PC-9 (cell line): Measurements from ENCODE around the gene CENPX. TPM values are rescaled to one million over a fixed set of nuclear protein-coding genes. Genes with fewer than 3 reads are reported as not detected.

Source experiments
- BruUV-seq: library from RNA; stranded (reverse); fragments of 400-500 nt; replicated peaks from 2 replicates; lab custom pipeline; 2021; lab: Mats Ljungman, UMichigan
- CTCF ChIA-PET: fragments of 300-600 bp; sonication (Branson Sonifier 250); formaldehyde crosslinking; loops from one replicate; lab custom pipeline; 2022; ENCODE audit warnings: antibody characterized with exemption; lab: Charles Lee
- POLR2A ChIA-PET: fragments of 300-600 bp; sonication (Branson Sonifier 250); formaldehyde crosslinking; loops from one replicate; lab custom pipeline; 2022; ENCODE audit warnings: antibody characterized with exemption; ENCODE audit not compliant: unreplicated experiment; lab: Charles Lee
- DNase-seq, 2 experiments: peaks; one replicate each; pipeline versions ENCODE4 v3.0.0 to v3.0.0-alpha.2; 2015 to 2022; ENCODE audit warnings: mixed read lengths in 1 of 2
- H2AFZ ChIP-seq: fragments of 200-600 bp; sonication (generic); 2 replicates; pipeline ENCODE4 v1.8.1; 2017; ENCODE audit warnings: antibody characterized with exemption
- H3F3A ChIP-seq: fragments of 200-600 bp; sonication (generic); 2 replicates; pipeline ENCODE4 v1.8.1; 2017; ENCODE audit warnings: antibody characterized with exemption, mild to moderate bottlenecking, low read depth; ENCODE audit not compliant: insufficient read depth
- H3K27ac ChIP-seq: fragments of 200-600 bp; sonication (generic); 2 replicates; pipeline ENCODE4 v1.6.1; 2016; ENCODE audit warnings: mixed run types
- H3K27me3 ChIP-seq: fragments of 200-600 bp; sonication (generic); 2 replicates; pipeline ENCODE4 v1.6.1; 2016; ENCODE audit warnings: low read depth, mixed run types; ENCODE audit not compliant: insufficient read depth
- H3K36me3 ChIP-seq: fragments of 200-600 bp; sonication (generic); 2 replicates; pipeline ENCODE4 v1.6.1; 2016; ENCODE audit warnings: low read depth, mixed run types
- H3K4me1 ChIP-seq: fragments of 200-600 bp; sonication (generic); replicated peaks from 2 replicates; pipeline ENCODE4 v1.6.1; 2016; ENCODE audit warnings: mixed run types; ENCODE audit not compliant: insufficient read depth
- H3K4me2 ChIP-seq: fragments of 200-600 bp; sonication (generic); 2 replicates; pipeline ENCODE4 v1.6.1; 2017; ENCODE audit warnings: mixed run types
- H3K4me3 ChIP-seq: fragments of 200-600 bp; sonication (generic); 2 replicates; pipeline ENCODE4 v1.6.1; 2016; ENCODE audit warnings: mixed run types
- H3K79me2 ChIP-seq: fragments of 200-600 bp; sonication (generic); 2 replicates; pipeline ENCODE4 v1.6.1; 2017; ENCODE audit warnings: low read depth, mixed run types
- H3K9me2 ChIP-seq: fragments of 200-600 bp; sonication (generic); 2 replicates; pipeline ENCODE4 v1.8.1; 2017; ENCODE audit warnings: mild to moderate bottlenecking; ENCODE audit not compliant: insufficient read depth
- H3K9me3 ChIP-seq: fragments of 200-600 bp; sonication (generic); 2 replicates; pipeline ENCODE4 v1.8.1; 2016; ENCODE audit warnings: low read depth; ENCODE audit not compliant: insufficient read depth
- H4K20me1 ChIP-seq: fragments of 200-600 bp; sonication (generic); 2 replicates; pipeline ENCODE4 v1.8.1; 2017; ENCODE audit not compliant: insufficient read depth
- EZH2 ChIP-seq: fragments of 200-600 bp; sonication (generic); IDR thresholded peaks from 2 replicates; pipeline ENCODE4 v1.8.0; 2017; ENCODE audit warnings: antibody characterized with exemption, low read depth
- intact Hi-C: fragments of 100-400 bp; cut with micrococcal nuclease; formaldehyde crosslinking; loops from one replicate; pipeline ENCODE4 v1.10.0; 2022; ENCODE audit not compliant: unreplicated experiment
- total RNA-seq: library from RNA; stranded (reverse); gene quantifications from 2 replicates; pipeline ENCODE4 v1.2.3, GENCODE V29; 2021
- TF ChIP-seq, protein P1 (sequence below): fragments of 200-600 bp; sonication (generic); conservative IDR thresholded peaks from 2 replicates; pipeline ENCODE4 v1.6.1; 2017; ENCODE audit warnings: mixed run types, antibody characterized with exemption, mild to moderate bottlenecking, moderate library complexity

CENPX gene
- total RNA-seq, 1 experiment from 2014 or later: 132 TPM

GRCh38 chr17:82050152-82050760 lies 27.6 kb upstream of the CENPX start:
- H3K4me3 ChIP-seq: no peak overlapping the region
- H3K79me2 ChIP-seq: peaks cover 13% of the 10 kb centered on the region
- intact Hi-C loops: no loop called here
- H3K9me3 ChIP-seq: no peaks in the 10 kb centered on the region
- ChIA-PET POLR2A (no interaction called here), CTCF (interaction anchor here (0.6 kb wide), 2 partner anchors 14 to 73 kb away, joined by 3 to 12 read pairs; no protein-coding TSS in a partner anchor)
- TF ChIP-seq EZH2: no peak
- no peak overlapping the region for H2AFZ ChIP-seq
- TSS peak; percentile 23 for BruUV-seq
- no peaks in the 10 kb centered on the region for H3F3A ChIP-seq
- H3K9me2 ChIP-seq: no peaks in the 10 kb centered on the region
- no peaks in the 10 kb centered on the region for H3K27me3 ChIP-seq
- no peak for DNase-seq
- H3K36me3 ChIP-seq: no peaks in the 10 kb centered on the region
- H4K20me1 ChIP-seq: no peaks in the 10 kb centered on the region
- no peaks in the 10 kb centered on the region for H3K4me1 ChIP-seq
- no peak overlapping the region for H3K27ac ChIP-seq
- H3K4me2 ChIP-seq: peak overlapping the region; percentile 74; the same call in 1 of the 2 replicates

GRCh38 chr17:82049521-82049971 lies 26.9 kb upstream of the CENPX start:
- Histone ChIP-seq H3K4me3 (no peak overlapping the region), H3F3A (no peaks in the 10 kb centered on the region), H3K4me2 (no peak overlapping the region), H3K79me2 (peaks cover 13% of the 10 kb centered on the region), H4K20me1 (no peaks in the 10 kb centered on the region), H3K9me2 (no peaks in the 10 kb centered on the region), H3K9me3 (no peaks in the 10 kb centered on the region), H3K4me1 (no peaks in the 10 kb centered on the region), H3K27me3 (no peaks in the 10 kb centered on the region), H3K36me3 (no peaks in the 10 kb centered on the region), H3K27ac (no peak overlapping the region), H2AFZ (no peak overlapping the region)
- intact Hi-C loops: no loop called here
- no TSS peak for BruUV-seq
- no peak for DNase-seq
- POLR2A ChIA-PET: no interaction called here
- CTCF ChIA-PET: interaction anchor here (0.6 kb wide), 1 partner anchor 14 kb away, joined by 3 read pairs; no protein-coding TSS in a partner anchor
- TF ChIP-seq EZH2: no peak
- TF ChIP-seq, protein P1, sequence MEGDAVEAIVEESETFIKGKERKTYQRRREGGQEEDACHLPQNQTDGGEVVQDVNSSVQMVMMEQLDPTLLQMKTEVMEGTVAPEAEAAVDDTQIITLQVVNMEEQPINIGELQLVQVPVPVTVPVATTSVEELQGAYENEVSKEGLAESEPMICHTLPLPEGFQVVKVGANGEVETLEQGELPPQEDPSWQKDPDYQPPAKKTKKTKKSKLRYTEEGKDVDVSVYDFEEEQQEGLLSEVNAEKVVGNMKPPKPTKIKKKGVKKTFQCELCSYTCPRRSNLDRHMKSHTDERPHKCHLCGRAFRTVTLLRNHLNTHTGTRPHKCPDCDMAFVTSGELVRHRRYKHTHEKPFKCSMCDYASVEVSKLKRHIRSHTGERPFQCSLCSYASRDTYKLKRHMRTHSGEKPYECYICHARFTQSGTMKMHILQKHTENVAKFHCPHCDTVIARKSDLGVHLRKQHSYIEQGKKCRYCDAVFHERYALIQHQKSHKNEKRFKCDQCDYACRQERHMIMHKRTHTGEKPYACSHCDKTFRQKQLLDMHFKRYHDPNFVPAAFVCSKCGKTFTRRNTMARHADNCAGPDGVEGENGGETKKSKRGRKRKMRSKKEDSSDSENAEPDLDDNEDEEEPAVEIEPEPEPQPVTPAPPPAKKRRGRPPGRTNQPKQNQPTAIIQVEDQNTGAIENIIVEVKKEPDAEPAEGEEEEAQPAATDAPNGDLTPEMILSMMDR: no peak

DNA sequence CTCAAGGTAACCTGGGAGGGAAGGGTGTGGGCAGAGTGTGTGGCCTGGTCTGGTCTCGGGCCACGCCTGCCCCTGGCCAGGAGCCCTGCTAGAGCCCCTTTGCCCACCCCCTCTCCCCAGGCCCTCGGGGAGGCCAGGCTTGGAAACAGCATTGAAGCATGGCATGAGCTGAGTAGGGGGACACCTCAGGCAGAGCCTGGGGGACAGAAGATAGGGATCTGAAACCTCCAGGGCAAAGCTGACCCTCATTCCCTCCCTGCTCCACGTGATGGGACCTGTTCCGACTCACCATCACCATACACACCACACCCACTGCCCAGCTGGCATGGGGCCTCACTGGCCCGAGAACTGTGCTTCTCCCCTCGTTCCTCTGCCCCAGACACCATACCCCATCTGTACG lies 26.4 kb upstream of the CENPX start:
- ChIA-PET POLR2A (no interaction called here), CTCF (no interaction called here)
- H4K20me1 ChIP-seq: no peaks in the 10 kb centered on the region
- BruUV-seq: no TSS peak
- H3K27ac ChIP-seq: no peak overlapping the region
- no peaks in the 10 kb centered on the region for H3K27me3 ChIP-seq
- no peaks in the 10 kb centered on the region for H3F3A ChIP-seq
- H3K9me2 ChIP-seq: no peaks in the 10 kb centered on the region
- intact Hi-C loops: no loop called here
- no peak overlapping the region for H2AFZ ChIP-seq
- TF ChIP-seq, protein P1: no peak
- TF ChIP-seq EZH2: no peak
- no peaks in the 10 kb centered on the region for H3K9me3 ChIP-seq
- no peak overlapping the region for H3K4me2 ChIP-seq
- no peaks in the 10 kb centered on the region for H3K4me1 ChIP-seq
- no peaks in the 10 kb centered on the region for H3K36me3 ChIP-seq
- no peak overlapping the region for H3K4me3 ChIP-seq
- peaks cover 13% of the 10 kb centered on the region for H3K79me2 ChIP-seq
- no peak for DNase-seq
